Right atrium auricular region (tissue), 2 donors: Measurements from ENCODE around the gene PTPRD. TPM values are rescaled to one million over a fixed set of nuclear protein-coding genes. Genes with fewer than 3 reads are reported as not detected.
"Not testable (repeated sequence)": the region's sequence is repeated elsewhere in the genome, so short reads cannot be mapped to it uniquely, and the experiment has no call there.

Source experiments
- DNase-seq: peaks from one replicate; pipeline ENCODE4 v3.0.0-alpha.2; 2019; ENCODE audit warnings: low spot score
- H3K27ac ChIP-seq, 2 donors: fragments of 200-600 bp; sonication (generic); 1 replicate in 1 of 2; 2 replicates in 1 of 2; pipeline ENCODE4 v1.5.1; 2016 to 2019
- H3K27me3 ChIP-seq, 2 donors: fragments of 200-600 bp; sonication (generic); one replicate each; pipeline versions ENCODE4 v1.5.1 to v1.6.0; 2017 to 2019
- H3K36me3 ChIP-seq: fragments of 200-600 bp; sonication (generic); one replicate; pipeline ENCODE4 v1.5.1; 2016
- H3K4me1 ChIP-seq, 2 donors: fragments of 200-600 bp; sonication (generic); one replicate each; pipeline versions ENCODE4 v1.5.1 to v1.6.0; 2017 to 2019
- H3K4me3 ChIP-seq, 2 donors: fragments of 200-600 bp; sonication (generic); 1 replicate in 1 of 2; 2 replicates in 1 of 2; pipeline ENCODE4 v1.5.1; 2017 to 2019; ENCODE audit warnings: mild to moderate bottlenecking in 1 of 2, moderate library complexity in 1 of 2
- H3K9me3 ChIP-seq, 2 donors: fragments of 200-600 bp; sonication (generic); one replicate each; pipeline ENCODE4 v1.5.1; 2019
- total RNA-seq, 2 donors: library from RNA; depleted of rRNA; stranded (reverse); fragments of >200 nt; gene quantifications; one replicate each; pipeline ENCODE4 v1.1.0, GENCODE V29; 2016
- TF ChIP-seq, protein P1 (sequence below), 2 donors: fragments of 200-600 bp; sonication (generic); IDR thresholded peaks; one replicate each; pipeline ENCODE4 v1.5.1; 2019; ENCODE audit warnings: antibody characterized with exemption in 2 of 2

The PTPRD gene
- total RNA-seq, 2 donors from 2014 or later = 5.5 to 6.6 TPM

DNA sequence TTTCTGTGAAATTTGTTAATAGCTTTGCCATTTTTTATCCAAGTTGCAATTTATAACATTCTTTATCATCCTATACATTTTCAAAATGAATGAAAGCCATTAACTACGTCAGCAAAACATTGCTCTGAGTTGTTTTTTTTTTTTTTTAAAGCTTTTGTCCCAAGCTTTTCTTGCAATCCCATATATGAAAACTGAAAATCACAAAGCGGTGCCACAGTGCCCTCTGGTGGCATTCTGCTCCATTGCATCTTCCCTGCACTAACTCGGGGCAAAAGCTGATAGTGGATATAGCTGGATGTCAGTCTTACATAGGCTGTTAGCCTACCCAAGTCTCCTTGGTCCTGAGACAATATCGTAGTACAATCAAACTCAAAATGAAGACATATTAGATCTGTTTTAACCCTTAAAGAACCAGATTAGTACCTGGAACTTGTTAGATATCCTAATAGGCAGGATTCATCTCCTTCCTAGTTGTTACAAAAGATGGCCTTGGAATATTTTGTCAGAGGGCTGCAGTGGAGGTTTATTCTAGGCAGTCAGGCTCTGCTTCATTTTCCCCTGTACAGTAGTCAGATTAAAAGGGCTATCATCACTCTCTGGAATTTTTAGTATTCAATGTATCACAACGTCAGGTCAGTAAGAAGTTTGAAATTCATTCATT lies 669.9 kb downstream of the PTPRD start:
- TF ChIP-seq, protein P1, sequence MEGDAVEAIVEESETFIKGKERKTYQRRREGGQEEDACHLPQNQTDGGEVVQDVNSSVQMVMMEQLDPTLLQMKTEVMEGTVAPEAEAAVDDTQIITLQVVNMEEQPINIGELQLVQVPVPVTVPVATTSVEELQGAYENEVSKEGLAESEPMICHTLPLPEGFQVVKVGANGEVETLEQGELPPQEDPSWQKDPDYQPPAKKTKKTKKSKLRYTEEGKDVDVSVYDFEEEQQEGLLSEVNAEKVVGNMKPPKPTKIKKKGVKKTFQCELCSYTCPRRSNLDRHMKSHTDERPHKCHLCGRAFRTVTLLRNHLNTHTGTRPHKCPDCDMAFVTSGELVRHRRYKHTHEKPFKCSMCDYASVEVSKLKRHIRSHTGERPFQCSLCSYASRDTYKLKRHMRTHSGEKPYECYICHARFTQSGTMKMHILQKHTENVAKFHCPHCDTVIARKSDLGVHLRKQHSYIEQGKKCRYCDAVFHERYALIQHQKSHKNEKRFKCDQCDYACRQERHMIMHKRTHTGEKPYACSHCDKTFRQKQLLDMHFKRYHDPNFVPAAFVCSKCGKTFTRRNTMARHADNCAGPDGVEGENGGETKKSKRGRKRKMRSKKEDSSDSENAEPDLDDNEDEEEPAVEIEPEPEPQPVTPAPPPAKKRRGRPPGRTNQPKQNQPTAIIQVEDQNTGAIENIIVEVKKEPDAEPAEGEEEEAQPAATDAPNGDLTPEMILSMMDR (IDR thresholded peaks at IDR 0.05) = peak; percentile 87
- H3K27me3 ChIP-seq = no peaks in the 10 kb centered on the region
- H3K27ac ChIP-seq = no peak overlapping the region
- DNase-seq = peak; percentile 67
- H3K36me3 ChIP-seq = no peaks in the 10 kb centered on the region
- no peak overlapping the region for H3K4me3 ChIP-seq
- H3K4me1 ChIP-seq = no peaks in the 10 kb centered on the region
- H3K9me3 ChIP-seq = no peaks in the 10 kb centered on the region

DNA sequence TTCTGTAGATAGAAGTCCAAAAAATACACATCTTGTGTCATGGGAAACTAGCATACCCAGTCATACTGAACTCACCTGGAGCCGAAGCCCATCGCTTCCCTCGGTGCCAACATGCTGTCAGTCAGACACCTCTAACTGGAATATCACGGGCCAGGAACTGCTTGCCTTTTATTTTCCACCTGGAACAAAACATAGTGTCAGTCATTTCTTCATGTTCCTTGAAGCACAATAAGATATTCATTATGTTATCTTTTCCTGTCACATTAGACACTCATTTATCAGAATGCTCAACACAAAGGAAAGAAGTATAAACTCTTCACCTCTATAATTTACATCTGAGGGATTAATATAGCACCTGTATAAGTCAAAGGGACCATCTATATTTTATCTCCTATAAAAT lies 674.4 kb downstream of the PTPRD start:
- H3K27ac ChIP-seq = no peak overlapping the region
- no peaks in the 10 kb centered on the region for H3K9me3 ChIP-seq
- H3K4me3 ChIP-seq = no peak overlapping the region
- no peaks in the 10 kb centered on the region for H3K27me3 ChIP-seq
- no peak for DNase-seq
- H3K36me3 ChIP-seq = no peaks in the 10 kb centered on the region
- TF ChIP-seq, protein P1 (IDR thresholded peaks at IDR 0.05) = no peak
- H3K4me1 ChIP-seq = no peaks in the 10 kb centered on the region

DNA sequence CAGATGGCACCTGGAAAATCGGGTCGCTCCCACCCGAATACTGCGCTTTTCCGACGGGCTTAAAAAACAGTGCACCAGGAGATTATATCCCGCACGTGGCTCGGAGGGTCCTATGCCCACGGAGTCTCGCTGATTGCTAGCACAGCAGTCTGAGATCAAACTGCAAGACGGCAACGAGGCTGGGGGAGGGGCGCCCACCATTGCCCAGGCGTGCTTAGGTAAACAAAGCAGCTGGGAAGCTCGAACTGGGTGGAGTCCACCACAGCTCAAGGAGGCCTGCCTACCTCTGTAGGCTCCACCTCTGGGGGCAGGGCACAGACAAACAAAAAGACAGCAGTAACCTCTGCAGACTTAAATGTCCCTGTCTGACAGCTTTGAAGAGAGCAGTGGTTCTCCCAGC lies 681.3 kb downstream of the PTPRD start:
- not testable (repeated sequence) for H3K27ac ChIP-seq, H3K27me3 ChIP-seq, H3K4me3 ChIP-seq, H3K9me3 ChIP-seq, H3K36me3 ChIP-seq, H3K4me1 ChIP-seq, DNase-seq

DNA sequence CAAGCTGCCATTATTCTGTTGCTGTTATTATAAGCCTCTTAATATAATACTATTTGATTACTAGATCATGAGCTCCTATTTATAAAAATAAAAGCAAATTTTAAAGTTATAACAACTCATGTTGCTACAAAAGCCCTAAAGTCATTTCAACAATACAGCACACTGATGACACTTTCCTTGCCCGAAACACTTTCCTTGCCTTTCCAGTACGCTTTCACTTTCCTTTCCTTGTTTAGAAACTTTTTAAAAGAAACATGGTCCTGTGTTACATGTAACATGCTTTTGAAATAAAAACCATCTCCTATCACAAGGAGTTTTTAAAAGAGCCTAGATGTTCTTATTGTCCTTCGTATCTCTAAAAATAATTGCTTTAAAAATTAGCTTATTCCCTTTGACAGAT lies 688.4 kb downstream of the PTPRD start:
- Histone ChIP-seq H3K27ac (no peak overlapping the region), H3K4me3 (no peak overlapping the region), H3K4me1 (no peaks in the 10 kb centered on the region), H3K36me3 (no peaks in the 10 kb centered on the region), H3K27me3 (no peaks in the 10 kb centered on the region), H3K9me3 (no peaks in the 10 kb centered on the region)
- DNase-seq = no peak
- TF ChIP-seq, protein P1 (IDR thresholded peaks at IDR 0.05) = no peak

DNA sequence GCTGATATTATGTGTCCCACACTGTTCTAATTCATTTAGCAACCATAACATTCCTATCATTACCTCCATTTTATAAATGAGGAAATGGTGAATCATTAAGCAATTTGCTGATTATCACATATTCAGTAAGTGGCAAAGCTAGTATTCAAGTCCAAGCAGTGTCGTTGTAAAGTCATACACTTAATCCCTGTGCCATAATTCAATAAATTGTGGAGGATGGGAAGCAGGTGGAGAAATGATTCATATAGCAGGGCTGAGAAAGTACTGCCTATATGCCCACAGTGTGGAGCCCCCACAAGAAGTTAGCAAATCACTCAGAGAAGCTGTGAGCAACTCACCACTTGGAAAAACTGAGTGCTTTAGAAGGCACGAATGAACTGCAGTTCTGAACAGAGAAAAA lies 691.0 kb downstream of the PTPRD start:
- Histone ChIP-seq H3K9me3 (no peaks in the 10 kb centered on the region), H3K4me1 (no peaks in the 10 kb centered on the region), H3K27me3 (no peaks in the 10 kb centered on the region), H3K4me3 (no peak overlapping the region), H3K36me3 (no peaks in the 10 kb centered on the region), H3K27ac (no peak overlapping the region)
- TF ChIP-seq, protein P1 (IDR thresholded peaks at IDR 0.05) = no peak
- DNase-seq = no peak

DNA sequence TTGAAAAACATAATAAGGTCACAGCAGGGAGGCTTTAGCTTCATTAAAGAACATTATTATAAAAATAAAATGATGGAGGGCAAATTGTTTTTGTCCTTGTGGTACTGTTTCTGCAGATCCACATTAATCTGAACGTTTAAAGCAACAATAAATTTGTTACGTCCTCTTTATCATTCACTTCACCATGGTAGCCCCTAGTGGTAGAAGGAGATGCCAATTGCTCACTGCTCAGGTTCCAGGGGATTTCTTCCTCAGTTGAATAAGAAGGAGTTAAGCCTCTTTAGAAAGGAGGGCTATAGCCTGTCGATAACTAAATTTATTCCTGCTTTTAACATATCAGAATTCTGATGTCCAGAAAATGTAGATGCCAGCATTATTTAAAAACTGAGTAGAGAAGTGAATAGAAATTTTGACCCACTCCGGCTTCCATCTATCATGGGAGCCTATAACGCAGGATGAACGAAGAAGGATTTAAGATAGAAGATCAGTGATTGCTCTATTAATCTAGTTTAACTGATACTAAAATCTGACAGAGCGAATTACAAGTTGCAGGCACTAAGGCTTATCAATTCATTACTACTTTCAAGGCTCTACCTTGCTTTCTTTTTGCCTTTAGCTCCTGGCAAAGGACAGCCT lies 692.3 kb downstream of the PTPRD start:
- no peak overlapping the region for H3K4me3 ChIP-seq
- H3K4me1 ChIP-seq = no peaks in the 10 kb centered on the region
- DNase-seq = no peak
- H3K27ac ChIP-seq = no peak overlapping the region
- no peaks in the 10 kb centered on the region for H3K36me3 ChIP-seq
- TF ChIP-seq, protein P1 (IDR thresholded peaks at IDR 0.05) = peak in 1 of 2 donors; percentile 15
- no peaks in the 10 kb centered on the region for H3K9me3 ChIP-seq
- no peaks in the 10 kb centered on the region for H3K27me3 ChIP-seq
